K562 (cell line): ENCODE data around the gene GIMAP8. TPM values are rescaled to one million over a fixed set of nuclear protein-coding genes. Genes with fewer than 3 reads are reported as not detected.

ENCODE experiments used
- AFF1 ChIP-seq, 2 experiments: fragments of 450-650 bp; IDR thresholded peaks; 2 replicates each; pipeline ENCODE4 v1.6.1; 2018; ENCODE audit warnings: mild to moderate bottlenecking in 2 of 2, low read depth in 1 of 2; ENCODE audit not compliant: partially characterized antibody in 2 of 2
- CLOCK ChIP-seq: fragments of 250-450 bp; sonication (Bioruptor Pico); IDR thresholded peaks from 2 replicates; pipeline ENCODE4 v1.4.0; 2020; ENCODE audit warnings: mild to moderate bottlenecking, moderate library complexity, borderline replicate concordance
- HDAC6 ChIP-seq: IDR thresholded peaks from 2 replicates; pipeline ENCODE4 v1.6.1; 2012; ENCODE audit warnings: low read depth, mild to moderate bottlenecking, control low read depth, inconsistent platforms, low read length, moderate library complexity
- MXD1 ChIP-seq: fragments of 250-450 bp; sonication (Bioruptor Pico); IDR thresholded peaks from 2 replicates; pipeline ENCODE4 v1.8.0; 2021; ENCODE audit warnings: borderline replicate concordance, mild to moderate bottlenecking, moderate library complexity; ENCODE audit not compliant: poor library complexity, severe bottlenecking
- MXI1 ChIP-seq: IDR thresholded peaks from 2 replicates; pipeline ENCODE4 v1.6.1; 2011; ENCODE audit warnings: low read depth, mild to moderate bottlenecking, improper control_type of control experiment, low read length
- ZBTB40 ChIP-seq, 2 experiments: fragments of 450-650 bp in 1 of 2; sonication (generic) in 1 of 2; formaldehyde crosslinking in 1 of 2; IDR thresholded peaks; 2 replicates each; pipeline versions ENCODE4 v1.7.1 to v1.9.0; 2016 to 2022; ENCODE audit warnings: inconsistent platforms in 1 of 2, mild to moderate bottlenecking in 1 of 2, missing genetic modification reagents in 1 of 2
- polyA plus RNA-seq, 8 experiments: library from polyadenylated mRNA; depleted of rRNA in 4 of 8; stranded (reverse) in 5 of 8; unstranded in 3 of 8; fragments of >200 nt; fragmentation: Nextera tagmentation in 2 of 8; fragmentation: Illumina TruSeq in 1 of 8; extraction: Ambion mirVana in 2 of 8; extraction: Trizol in 1 of 8; gene quantifications; 2 replicates each; pipeline versions ENCODE4 v1.2.1 to v1.2.3, GENCODE V29; 2011 to 2014; ENCODE audit warnings: inconsistent platforms in 1 of 8, missing spikeins in 1 of 8
- total RNA-seq, 7 experiments: library from RNA; depleted of rRNA in 6 of 7; stranded (reverse); fragments of >200 nt in 6 of 7; fragmentation: Illumina TruSeq in 2 of 7; extraction: Trizol in 2 of 7; gene quantifications; 2 replicates each; pipeline versions ENCODE4 v1.2.1 to v1.2.3, GENCODE V29; 2011 to 2021; ENCODE audit warnings: low replicate concordance in 1 of 7

GIMAP8 gene
- total and polyA plus RNA-seq, 9 of the 15 experiments (the other 6 are each of a cell fraction or from before 2014, with no cell fraction given), result not detected

- no peak for TF ChIP-seq CLOCK
- no peak for TF ChIP-seq MXD1 (CRISPR knock-in tag)
- peak in 1 of 2 experiments; percentile 52 for TF ChIP-seq AFF1 (IDR thresholded peaks at IDR 0.05; ENCODE audit: low read depth in 1 of 2, partially characterized antibody in 2 of 2)
- TF ChIP-seq ZBTB40 (IDR thresholded peaks at IDR 0.05), result peak; percentile 17; the same call in 1 of the 2 replicates
- TF ChIP-seq ZBTB40 (CRISPR knock-in tag; IDR thresholded peaks at IDR 0.05), result no peak
- no peak for TF ChIP-seq HDAC6
- no peak for TF ChIP-seq MXI1
These were observed 18.4 kb upstream of the GIMAP8 start (continued) for GRCh38 chr7:150431839-150432658.
